Measurements from ENCODE around the gene KLHL9. TPM values are rescaled to one million over a fixed set of nuclear protein-coding genes. Genes with fewer than 3 reads are reported as not detected.
A peak's percentile ranks its signal among the peaks of the same experiment; 100 is the strongest.

KLHL9 gene
- total RNA-seq, 6 experiments from 2014 or later = 25.7 to 32.2 (median 29.9) TPM

GRCh38 chr9:21336457-21336856, 1.3 kb upstream of the KLHL9 start:
- no peak for DNase-seq
- H3K9me3 Mint-ChIP-seq = no peaks in the 10 kb centered on the region
- peaks cover 12% of the 10 kb centered on the region for H3K27me3 Mint-ChIP-seq (ENCODE audit: insufficient read depth)
- H3K36me3 Mint-ChIP-seq (ENCODE audit: low read depth) = peaks cover 25% of the 10 kb centered on the region
- peaks cover 38% of the 10 kb centered on the region for H3K4me1 Mint-ChIP-seq (ENCODE audit: low read depth)
- TF ChIP-seq CTCF (IDR thresholded peaks at IDR 0.05) = no peak
- H3K4me3 Mint-ChIP-seq = 0 out of 2 replicates have a peak overlapping the region, but pooled peaks have one; percentile 67
- H3K27ac Mint-ChIP-seq = no peak overlapping the region

GRCh38 chr9:21333226-21333625, 2.0 kb downstream of the KLHL9 start:
- Mint-ChIP-seq H3K27ac (no peak overlapping the region), H3K36me3 (ENCODE audit: low read depth) (peaks cover 25% of the 10 kb centered on the region), H3K27me3 (ENCODE audit: insufficient read depth) (no peaks in the 10 kb centered on the region; the same call in 1 of the 2 replicates), H3K4me1 (ENCODE audit: low read depth) (peaks cover 59% of the 10 kb centered on the region), H3K4me3 (peak overlapping the region; percentile 96), H3K9me3 (no peaks in the 10 kb centered on the region)
- no peak for TF ChIP-seq CTCF (IDR thresholded peaks at IDR 0.05)
- DNase-seq = no peak

DNA sequence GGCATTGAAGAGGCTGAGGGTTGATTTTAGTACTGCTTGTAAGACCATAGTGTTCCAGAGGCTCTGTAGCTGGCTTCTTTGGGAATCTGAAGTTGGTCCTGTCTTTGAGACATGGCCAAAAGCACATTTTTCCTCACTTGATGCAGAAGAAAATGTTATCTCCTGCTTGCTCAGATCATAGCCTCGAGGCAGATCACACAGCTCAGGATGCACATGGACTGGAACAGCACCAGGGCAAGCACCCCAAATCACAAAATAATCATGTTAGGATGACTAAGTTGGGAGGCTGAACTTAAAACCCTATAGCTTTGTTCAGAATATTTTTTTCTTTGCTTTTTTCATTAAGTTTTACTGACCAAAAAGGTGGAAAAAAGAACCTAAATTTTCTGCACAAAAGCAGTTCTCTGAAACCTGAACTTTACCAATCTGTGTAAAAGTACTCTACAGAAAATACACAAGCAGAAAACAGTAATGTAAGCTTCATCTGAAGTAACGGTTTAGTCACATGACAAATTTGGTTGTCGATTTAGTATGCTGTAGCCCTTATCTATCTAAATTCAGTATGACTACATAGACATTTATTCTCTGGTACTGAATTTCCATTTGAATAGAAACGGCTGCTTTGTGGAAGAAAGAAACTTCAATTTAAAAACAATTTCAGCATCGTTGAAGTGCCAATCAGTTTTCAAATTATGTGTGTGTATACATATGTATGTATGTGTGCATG, 3.4 kb downstream of the KLHL9 start:
- Mint-ChIP-seq H3K27me3 (ENCODE audit: insufficient read depth) (no peaks in the 10 kb centered on the region; the same call in 1 of the 2 replicates), H3K4me1 (ENCODE audit: low read depth) (peaks cover 69% of the 10 kb centered on the region), H3K27ac (peak overlapping the region; percentile 42), H3K4me3 (peak overlapping the region; percentile 96), H3K36me3 (ENCODE audit: low read depth) (peaks cover 25% of the 10 kb centered on the region), H3K9me3 (no peaks in the 10 kb centered on the region)
- DNase-seq = peak; percentile 38
- TF ChIP-seq CTCF (IDR thresholded peaks at IDR 0.05) = no peak

GRCh38 chr9:21326526-21327139, 8.6 kb downstream of the KLHL9 start:
- Mint-ChIP-seq H3K4me3 (no peak overlapping the region), H3K9me3 (no peaks in the 10 kb centered on the region), H3K27ac (no peak overlapping the region), H3K36me3 (ENCODE audit: low read depth) (peaks cover 13% of the 10 kb centered on the region), H3K4me1 (ENCODE audit: low read depth) (peaks cover 37% of the 10 kb centered on the region), H3K27me3 (ENCODE audit: insufficient read depth) (no peaks in the 10 kb centered on the region)
- TF ChIP-seq CTCF (IDR thresholded peaks at IDR 0.05) = peak; percentile 87
- DNase-seq = peak; percentile 29

- peaks cover 23% of the 10 kb centered on the region for H3K4me1 Mint-ChIP-seq (ENCODE audit: low read depth)
- H3K27me3 Mint-ChIP-seq (ENCODE audit: insufficient read depth) = no peaks in the 10 kb centered on the region
- peak overlapping the region; percentile 22; the same call in 1 of the 2 replicates for H3K27ac Mint-ChIP-seq
- H3K36me3 Mint-ChIP-seq (ENCODE audit: low read depth) = peaks cover 13% of the 10 kb centered on the region
- TF ChIP-seq CTCF (IDR thresholded peaks at IDR 0.05) = no peak
- no peak overlapping the region for H3K4me3 Mint-ChIP-seq
- H3K9me3 Mint-ChIP-seq = no peaks in the 10 kb centered on the region
- no peak for DNase-seq
These were observed 11.2 kb downstream of the KLHL9 start for GRCh38 chr9:21324047-21324446.

Data from HFFc6 (cell line).